HG02798 (cell line): ENCODE measurements around the gene SORL1.

Source experiments
- ATAC-seq: cut with Tn5 transposase; IDR thresholded peaks from one replicate; pipeline ENCODE4 v1.9.1; 2021; ENCODE audit warnings: mild to moderate bottlenecking; ENCODE audit not compliant: unreplicated experiment, poor library complexity

The SORL1 gene

GRCh38 chr11:121671283-121672168 is 219.4 kb downstream of the SORL1 start:
- no peak for ATAC-seq

- no peak for ATAC-seq
Measured at GRCh38 chr11:121672630-121673487, 220.7 kb downstream of the SORL1 start.

- ATAC-seq, result no peak
Measured at GRCh38 chr11:121681550-121682268, 229.6 kb downstream of the SORL1 start.
